Measurements from ENCODE around the gene DCBLD1.
A peak's percentile ranks its signal among the peaks of the same experiment; 100 is the strongest.

Gene DCBLD1

GRCh38 chr6:117555882-117556498 is 73.5 kb downstream of the DCBLD1 start:
- DNase-seq (ENCODE audit: low spot score), result peak; percentile 11

GRCh38 chr6:117557951-117558350 is 75.5 kb downstream of the DCBLD1 start:
- no peak for DNase-seq (ENCODE audit: low spot score)

- DNase-seq (ENCODE audit: low spot score), result no peak
Measured at GRCh38 chr6:117558818-117559217, 76.3 kb downstream of the DCBLD1 start.

- DNase-seq (ENCODE audit: low spot score), result no peak
Measured at GRCh38 chr6:117559299-117559698, 76.8 kb downstream of the DCBLD1 start.

GRCh38 chr6:117561128-117561527 is 78.7 kb downstream of the DCBLD1 start:
- no peak for DNase-seq (ENCODE audit: low spot score)

- DNase-seq (ENCODE audit: low spot score), result no peak
Measured at GRCh38 chr6:117564681-117565080, 82.2 kb downstream of the DCBLD1 start.

- no peak for DNase-seq (ENCODE audit: low spot score)
Measured at GRCh38 chr6:117568247-117568646, 85.8 kb downstream of the DCBLD1 start.

- DNase-seq (ENCODE audit: low spot score), result no peak
Measured at GRCh38 chr6:117568831-117569410, 86.4 kb downstream of the DCBLD1 start.

GRCh38 chr6:117573006-117573680 is 90.7 kb downstream of the DCBLD1 start:
- no peak for DNase-seq (ENCODE audit: low spot score)

GRCh38 chr6:117574198-117574597 is 91.7 kb downstream of the DCBLD1 start:
- no peak for DNase-seq (ENCODE audit: low spot score)

- no peak for DNase-seq (ENCODE audit: low spot score)
Measured at GRCh38 chr6:117585647-117586046, 103.2 kb downstream of the DCBLD1 start.

- no peak for DNase-seq (ENCODE audit: low spot score)
Measured at GRCh38 chr6:117590447-117590846, 108.0 kb downstream of the DCBLD1 start.

GRCh38 chr6:117591405-117591804 is 108.9 kb downstream of the DCBLD1 start:
- no peak for DNase-seq (ENCODE audit: low spot score)

- no peak for DNase-seq (ENCODE audit: low spot score)
Measured at GRCh38 chr6:117592983-117593759, 110.7 kb downstream of the DCBLD1 start.

GRCh38 chr6:117595099-117595923 is 112.8 kb downstream of the DCBLD1 start:
- no peak for DNase-seq (ENCODE audit: low spot score)

- DNase-seq (ENCODE audit: low spot score), result no peak
Measured at GRCh38 chr6:117597755-117598154, 115.3 kb downstream of the DCBLD1 start.

Small RNA genes lying within 50 kb of the gene (small RNA-seq; reads per million reads assigned to genes)
- 0 reads per million in 2 experiments for gene RNU6-253P
